ENCODE measurements around the gene NEURL2. TPM values are rescaled to one million over a fixed set of nuclear protein-coding genes. Genes with fewer than 3 reads are reported as not detected.

NEURL2 gene
- total and polyA plus RNA-seq, 2 experiments from 2014 or later = 4.6 to 10.9 TPM

DNA sequence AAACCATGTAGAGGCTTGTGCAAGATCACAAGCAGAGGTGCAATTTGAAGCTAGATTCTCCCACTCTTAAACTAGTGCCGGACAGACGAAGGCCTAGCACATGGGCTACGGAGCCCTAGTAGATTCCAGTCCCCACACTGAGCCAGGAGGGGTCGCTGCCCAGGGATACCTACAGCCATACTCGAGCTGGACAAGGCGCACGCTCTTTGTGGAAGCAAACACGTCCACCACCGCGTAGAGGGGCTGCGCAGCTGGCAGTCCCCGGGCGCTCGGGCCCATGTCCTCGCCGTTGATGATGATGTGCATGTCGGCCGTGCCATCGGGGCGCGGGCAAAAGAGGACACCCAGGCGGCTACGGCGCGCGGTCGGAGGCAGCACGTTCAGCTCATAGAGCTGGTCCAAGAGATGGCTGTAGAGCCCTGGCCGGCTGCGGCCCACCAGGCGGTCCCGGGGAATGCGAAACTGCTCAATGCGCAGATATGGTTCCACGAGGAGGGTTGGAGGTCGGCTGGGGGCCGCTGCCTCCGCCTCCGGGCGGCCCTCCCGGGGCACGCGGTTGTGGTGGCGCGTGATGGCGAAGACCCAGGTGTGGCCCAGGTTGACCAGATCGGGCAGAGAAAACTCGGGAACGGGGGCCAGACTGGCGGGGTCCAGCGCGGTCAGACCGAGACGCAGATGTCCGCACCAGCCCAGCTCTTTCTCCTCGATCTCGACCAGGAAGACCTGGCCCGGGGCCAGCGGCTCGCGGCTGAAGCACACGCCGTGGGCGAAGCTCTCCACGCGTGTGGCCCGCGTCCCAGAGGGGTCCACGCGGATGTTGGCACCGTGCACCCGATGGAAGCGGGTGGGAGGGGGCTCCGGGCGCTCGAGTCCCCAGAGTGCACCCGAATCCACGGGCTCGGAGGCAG lies 677 bp downstream of the NEURL2 start:
- Histone ChIP-seq H3K9me2 (ENCODE audit: insufficient read depth) (no peaks in the 10 kb centered on the region), H3K4me3 (peak overlapping the region; percentile 86), H3K4me2 (peak overlapping the region; percentile 99), H3F3A (replicated peaks; ENCODE audit: low read depth) (0 out of 2 replicates have a peak, but pooled peaks cover 6% of the 10 kb centered on the region), H3K79me2 (replicated peaks; ENCODE audit: insufficient read depth) (0 out of 2 replicates have a peak, but pooled peaks cover 5% of the 10 kb centered on the region), H3K4me1 (ENCODE audit: insufficient read depth) (peaks cover 3% of the 10 kb centered on the region; the same call in 1 of the 2 replicates), H3K27me3 (ENCODE audit: insufficient read depth) (no peaks in the 10 kb centered on the region), H3K36me3 (ENCODE audit: insufficient read depth) (peaks cover 3% of the 10 kb centered on the region; the same call in 1 of the 2 replicates), H2AFZ (peak overlapping the region; percentile 90), H4K20me1 (replicated peaks; ENCODE audit: insufficient read depth) (no peaks in the 10 kb centered on the region), H3K27ac (ENCODE audit: low read depth) (no peak overlapping the region)
- ATAC-seq (peak; percentile 86), DNase-seq (ENCODE audit: low spot score) (peak; percentile 92)
- Mint-ChIP-seq H3K27ac (peak overlapping the region; percentile 74; the same call in 1 of the 2 replicates), H3K9me3 (peaks cover 3% of the 10 kb centered on the region; the same call in 1 of the 3 replicates), H3K4me3 (peak overlapping the region; percentile 88), H3K36me3 (ENCODE audit: low read depth) (peaks cover 18% of the 10 kb centered on the region), H3K4me1 (peaks cover 14% of the 10 kb centered on the region; the same call in 2 of the 3 replicates), H3K27me3 (ENCODE audit: insufficient read depth, low read depth, poor library complexity) (peaks cover 19% of the 10 kb centered on the region)
- TF ChIP-seq, protein P1, sequence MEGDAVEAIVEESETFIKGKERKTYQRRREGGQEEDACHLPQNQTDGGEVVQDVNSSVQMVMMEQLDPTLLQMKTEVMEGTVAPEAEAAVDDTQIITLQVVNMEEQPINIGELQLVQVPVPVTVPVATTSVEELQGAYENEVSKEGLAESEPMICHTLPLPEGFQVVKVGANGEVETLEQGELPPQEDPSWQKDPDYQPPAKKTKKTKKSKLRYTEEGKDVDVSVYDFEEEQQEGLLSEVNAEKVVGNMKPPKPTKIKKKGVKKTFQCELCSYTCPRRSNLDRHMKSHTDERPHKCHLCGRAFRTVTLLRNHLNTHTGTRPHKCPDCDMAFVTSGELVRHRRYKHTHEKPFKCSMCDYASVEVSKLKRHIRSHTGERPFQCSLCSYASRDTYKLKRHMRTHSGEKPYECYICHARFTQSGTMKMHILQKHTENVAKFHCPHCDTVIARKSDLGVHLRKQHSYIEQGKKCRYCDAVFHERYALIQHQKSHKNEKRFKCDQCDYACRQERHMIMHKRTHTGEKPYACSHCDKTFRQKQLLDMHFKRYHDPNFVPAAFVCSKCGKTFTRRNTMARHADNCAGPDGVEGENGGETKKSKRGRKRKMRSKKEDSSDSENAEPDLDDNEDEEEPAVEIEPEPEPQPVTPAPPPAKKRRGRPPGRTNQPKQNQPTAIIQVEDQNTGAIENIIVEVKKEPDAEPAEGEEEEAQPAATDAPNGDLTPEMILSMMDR (conservative IDR thresholded peaks at IDR 0.05; ENCODE audit: low read depth in 2 of 2) = peak; percentile 76 to 87
- TF ChIP-seq POLR2AphosphoS5 (IDR thresholded peaks at IDR 0.05; ENCODE audit: low read depth) (peak; percentile 59), EZH2phosphoT487 (IDR thresholded peaks at IDR 0.05; ENCODE audit: unreplicated experiment) (no peak), ZNF114 (CRISPR knock-in tag; IDR thresholded peaks at IDR 0.05) (no peak), JUNB (IDR thresholded peaks at IDR 0.05; ENCODE audit: unreplicated experiment) (no peak), NANOG (IDR thresholded peaks at IDR 0.05; ENCODE audit: borderline replicate concordance) (no peak), EZH2 (IDR thresholded peaks at IDR 0.05; ENCODE audit: low read depth, unreplicated experiment) (no peak), ZNF331 (CRISPR knock-in tag; IDR thresholded peaks at IDR 0.05; ENCODE audit: low read depth) (no peak), CREB1 (CRISPR knock-in tag; IDR thresholded peaks at IDR 0.05; ENCODE audit: low read depth) (no peak), STAT1 (IDR thresholded peaks at IDR 0.05; ENCODE audit: unreplicated experiment) (no peak)
- TF ChIP-seq, protein P2, sequence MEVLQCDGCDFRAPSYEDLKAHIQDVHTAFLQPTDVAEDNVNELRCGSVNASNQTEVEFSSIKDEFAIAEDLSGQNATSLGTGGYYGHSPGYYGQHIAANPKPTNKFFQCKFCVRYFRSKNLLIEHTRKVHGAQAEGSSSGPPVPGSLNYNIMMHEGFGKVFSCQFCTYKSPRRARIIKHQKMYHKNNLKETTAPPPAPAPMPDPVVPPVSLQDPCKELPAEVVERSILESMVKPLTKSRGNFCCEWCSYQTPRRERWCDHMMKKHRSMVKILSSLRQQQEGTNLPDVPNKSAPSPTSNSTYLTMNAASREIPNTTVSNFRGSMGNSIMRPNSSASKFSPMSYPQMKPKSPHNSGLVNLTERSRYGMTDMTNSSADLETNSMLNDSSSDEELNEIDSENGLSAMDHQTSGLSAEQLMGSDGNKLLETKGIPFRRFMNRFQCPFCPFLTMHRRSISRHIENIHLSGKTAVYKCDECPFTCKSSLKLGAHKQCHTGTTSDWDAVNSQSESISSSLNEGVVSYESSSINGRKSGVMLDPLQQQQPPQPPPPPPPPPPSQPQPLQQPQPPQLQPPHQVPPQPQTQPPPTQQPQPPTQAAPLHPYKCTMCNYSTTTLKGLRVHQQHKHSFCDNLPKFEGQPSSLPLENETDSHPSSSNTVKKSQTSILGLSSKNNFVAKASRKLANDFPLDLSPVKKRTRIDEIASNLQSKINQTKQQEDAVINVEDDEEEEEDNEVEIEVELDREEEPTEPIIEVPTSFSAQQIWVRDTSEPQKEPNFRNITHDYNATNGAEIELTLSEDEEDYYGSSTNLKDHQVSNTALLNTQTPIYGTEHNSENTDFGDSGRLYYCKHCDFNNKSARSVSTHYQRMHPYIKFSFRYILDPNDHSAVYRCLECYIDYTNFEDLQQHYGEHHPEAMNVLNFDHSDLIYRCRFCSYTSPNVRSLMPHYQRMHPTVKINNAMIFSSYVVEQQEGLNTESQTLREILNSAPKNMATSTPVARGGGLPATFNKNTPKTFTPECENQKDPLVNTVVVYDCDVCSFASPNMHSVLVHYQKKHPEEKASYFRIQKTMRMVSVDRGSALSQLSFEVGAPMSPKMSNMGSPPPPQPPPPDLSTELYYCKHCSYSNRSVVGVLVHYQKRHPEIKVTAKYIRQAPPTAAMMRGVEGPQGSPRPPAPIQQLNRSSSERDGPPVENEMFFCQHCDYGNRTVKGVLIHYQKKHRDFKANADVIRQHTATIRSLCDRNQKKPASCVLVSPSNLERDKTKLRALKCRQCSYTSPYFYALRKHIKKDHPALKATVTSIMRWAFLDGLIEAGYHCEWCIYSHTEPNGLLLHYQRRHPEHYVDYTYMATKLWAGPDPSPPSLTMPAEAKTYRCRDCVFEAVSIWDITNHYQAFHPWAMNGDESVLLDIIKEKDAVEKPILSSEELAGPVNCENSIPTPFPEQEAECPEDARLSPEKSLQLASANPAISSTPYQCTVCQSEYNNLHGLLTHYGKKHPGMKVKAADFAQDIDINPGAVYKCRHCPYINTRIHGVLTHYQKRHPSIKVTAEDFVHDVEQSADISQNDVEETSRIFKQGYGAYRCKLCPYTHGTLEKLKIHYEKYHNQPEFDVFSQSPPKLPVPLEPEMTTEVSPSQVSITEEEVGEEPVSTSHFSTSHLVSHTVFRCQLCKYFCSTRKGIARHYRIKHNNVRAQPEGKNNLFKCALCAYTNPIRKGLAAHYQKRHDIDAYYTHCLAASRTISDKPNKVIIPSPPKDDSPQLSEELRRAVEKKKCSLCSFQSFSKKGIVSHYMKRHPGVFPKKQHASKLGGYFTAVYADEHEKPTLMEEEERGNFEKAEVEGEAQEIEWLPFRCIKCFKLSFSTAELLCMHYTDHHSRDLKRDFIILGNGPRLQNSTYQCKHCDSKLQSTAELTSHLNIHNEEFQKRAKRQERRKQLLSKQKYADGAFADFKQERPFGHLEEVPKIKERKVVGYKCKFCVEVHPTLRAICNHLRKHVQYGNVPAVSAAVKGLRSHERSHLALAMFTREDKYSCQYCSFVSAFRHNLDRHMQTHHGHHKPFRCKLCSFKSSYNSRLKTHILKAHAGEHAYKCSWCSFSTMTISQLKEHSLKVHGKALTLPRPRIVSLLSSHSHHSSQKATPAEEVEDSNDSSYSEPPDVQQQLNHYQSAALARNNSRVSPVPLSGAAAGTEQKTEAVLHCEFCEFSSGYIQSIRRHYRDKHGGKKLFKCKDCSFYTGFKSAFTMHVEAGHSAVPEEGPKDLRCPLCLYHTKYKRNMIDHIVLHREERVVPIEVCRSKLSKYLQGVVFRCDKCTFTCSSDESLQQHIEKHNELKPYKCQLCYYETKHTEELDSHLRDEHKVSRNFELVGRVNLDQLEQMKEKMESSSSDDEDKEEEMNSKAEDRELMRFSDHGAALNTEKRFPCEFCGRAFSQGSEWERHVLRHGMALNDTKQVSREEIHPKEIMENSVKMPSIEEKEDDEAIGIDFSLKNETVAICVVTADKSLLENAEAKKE (CRISPR knock-in tag; IDR thresholded peaks at IDR 0.05) = no peak
- TF ChIP-seq, protein P3, sequence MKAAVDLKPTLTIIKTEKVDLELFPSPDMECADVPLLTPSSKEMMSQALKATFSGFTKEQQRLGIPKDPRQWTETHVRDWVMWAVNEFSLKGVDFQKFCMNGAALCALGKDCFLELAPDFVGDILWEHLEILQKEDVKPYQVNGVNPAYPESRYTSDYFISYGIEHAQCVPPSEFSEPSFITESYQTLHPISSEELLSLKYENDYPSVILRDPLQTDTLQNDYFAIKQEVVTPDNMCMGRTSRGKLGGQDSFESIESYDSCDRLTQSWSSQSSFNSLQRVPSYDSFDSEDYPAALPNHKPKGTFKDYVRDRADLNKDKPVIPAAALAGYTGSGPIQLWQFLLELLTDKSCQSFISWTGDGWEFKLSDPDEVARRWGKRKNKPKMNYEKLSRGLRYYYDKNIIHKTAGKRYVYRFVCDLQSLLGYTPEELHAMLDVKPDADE (IDR thresholded peaks at IDR 0.05) = no peak
- TF ChIP-seq, protein P4, sequence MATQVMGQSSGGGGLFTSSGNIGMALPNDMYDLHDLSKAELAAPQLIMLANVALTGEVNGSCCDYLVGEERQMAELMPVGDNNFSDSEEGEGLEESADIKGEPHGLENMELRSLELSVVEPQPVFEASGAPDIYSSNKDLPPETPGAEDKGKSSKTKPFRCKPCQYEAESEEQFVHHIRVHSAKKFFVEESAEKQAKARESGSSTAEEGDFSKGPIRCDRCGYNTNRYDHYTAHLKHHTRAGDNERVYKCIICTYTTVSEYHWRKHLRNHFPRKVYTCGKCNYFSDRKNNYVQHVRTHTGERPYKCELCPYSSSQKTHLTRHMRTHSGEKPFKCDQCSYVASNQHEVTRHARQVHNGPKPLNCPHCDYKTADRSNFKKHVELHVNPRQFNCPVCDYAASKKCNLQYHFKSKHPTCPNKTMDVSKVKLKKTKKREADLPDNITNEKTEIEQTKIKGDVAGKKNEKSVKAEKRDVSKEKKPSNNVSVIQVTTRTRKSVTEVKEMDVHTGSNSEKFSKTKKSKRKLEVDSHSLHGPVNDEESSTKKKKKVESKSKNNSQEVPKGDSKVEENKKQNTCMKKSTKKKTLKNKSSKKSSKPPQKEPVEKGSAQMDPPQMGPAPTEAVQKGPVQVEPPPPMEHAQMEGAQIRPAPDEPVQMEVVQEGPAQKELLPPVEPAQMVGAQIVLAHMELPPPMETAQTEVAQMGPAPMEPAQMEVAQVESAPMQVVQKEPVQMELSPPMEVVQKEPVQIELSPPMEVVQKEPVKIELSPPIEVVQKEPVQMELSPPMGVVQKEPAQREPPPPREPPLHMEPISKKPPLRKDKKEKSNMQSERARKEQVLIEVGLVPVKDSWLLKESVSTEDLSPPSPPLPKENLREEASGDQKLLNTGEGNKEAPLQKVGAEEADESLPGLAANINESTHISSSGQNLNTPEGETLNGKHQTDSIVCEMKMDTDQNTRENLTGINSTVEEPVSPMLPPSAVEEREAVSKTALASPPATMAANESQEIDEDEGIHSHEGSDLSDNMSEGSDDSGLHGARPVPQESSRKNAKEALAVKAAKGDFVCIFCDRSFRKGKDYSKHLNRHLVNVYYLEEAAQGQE (IDR thresholded peaks at IDR 0.05; ENCODE audit: unreplicated experiment) = no peak

Data from GM23338 (cell line).